Measurements from ENCODE around the gene MMP15. TPM values are rescaled to one million over a fixed set of nuclear protein-coding genes. Genes with fewer than 3 reads are reported as not detected.
A peak's percentile ranks its signal among the peaks of the same experiment; 100 is the strongest.

Gene MMP15
- total and polyA plus RNA-seq, 8 donors, result 25.3 to 63.5 (median 46.3) TPM

DNA sequence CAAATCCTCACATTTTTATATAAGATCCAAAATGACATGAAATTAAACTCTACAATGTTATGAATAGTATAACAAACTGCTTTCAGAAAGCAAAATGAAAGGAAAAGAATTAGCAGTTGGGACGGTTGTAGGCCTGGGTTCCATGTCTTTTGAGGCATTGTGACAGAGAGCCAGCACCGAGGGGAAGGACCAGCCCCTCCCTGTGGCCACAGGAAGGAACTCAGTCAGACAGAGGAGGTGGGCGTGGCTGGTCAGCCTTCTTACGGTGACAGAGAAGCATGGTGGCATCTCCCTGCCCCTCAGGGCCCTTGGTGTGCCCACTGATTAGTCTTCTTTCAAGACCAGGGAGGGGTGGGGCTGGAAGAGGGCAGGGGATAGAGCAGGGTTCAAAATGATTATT is 30.8 kb upstream of the MMP15 start:
- H3K4me1 ChIP-seq, result peaks cover 34 to 63% of the 10 kb centered on the region in 2 donors

DNA sequence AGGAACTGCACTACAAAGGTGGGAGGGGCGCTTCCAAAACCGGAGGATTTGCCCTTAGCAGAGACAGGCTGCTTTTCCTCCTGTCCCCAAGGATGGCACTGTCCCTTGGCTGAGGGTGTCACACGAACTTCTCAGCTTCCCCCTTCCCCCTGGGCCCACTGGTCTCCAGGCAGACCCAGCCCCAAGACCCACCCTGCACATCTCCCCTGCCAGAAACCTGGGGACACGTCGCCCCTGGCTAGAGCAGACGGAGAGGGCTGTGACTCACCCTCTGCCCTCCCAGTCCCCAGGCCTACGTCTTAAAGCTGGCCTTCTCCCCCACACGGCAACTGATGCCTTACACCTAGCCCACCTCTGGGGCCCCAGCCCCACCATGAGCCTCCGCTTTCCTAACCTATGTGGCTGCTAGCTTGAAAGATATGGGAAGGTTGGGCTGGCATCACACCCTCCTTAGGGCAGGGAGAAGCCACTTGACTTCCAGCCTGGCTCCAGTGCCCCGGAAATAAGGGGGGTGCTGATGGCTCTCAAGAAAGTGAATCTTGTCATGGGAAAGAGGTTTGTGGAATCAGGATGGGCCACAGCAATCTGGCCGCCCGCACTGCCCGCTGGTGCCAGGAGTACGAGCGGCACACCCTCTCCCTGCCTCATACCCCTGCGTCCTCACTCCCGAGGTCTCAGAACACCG is 29.7 kb upstream of the MMP15 start:
- peaks cover 35 to 65% of the 10 kb centered on the region in 2 donors for H3K4me1 ChIP-seq
- H3K36me3 ChIP-seq, result peaks cover 0 to 36% of the 10 kb centered on the region in 2 donors
- intact Hi-C loops (cut with DNase I), result no loop called here
- peak overlapping the region in 1 of 2 donors; percentile 55 for H3K27ac ChIP-seq
- no peaks in the 10 kb centered on the region for H3K9me3 ChIP-seq
- no peak overlapping the region for H3K4me3 ChIP-seq
- ATAC-seq, result no peak
- peak in 1 of 4 donors; percentile 47 for DNase-seq
- TF ChIP-seq, protein P1, sequence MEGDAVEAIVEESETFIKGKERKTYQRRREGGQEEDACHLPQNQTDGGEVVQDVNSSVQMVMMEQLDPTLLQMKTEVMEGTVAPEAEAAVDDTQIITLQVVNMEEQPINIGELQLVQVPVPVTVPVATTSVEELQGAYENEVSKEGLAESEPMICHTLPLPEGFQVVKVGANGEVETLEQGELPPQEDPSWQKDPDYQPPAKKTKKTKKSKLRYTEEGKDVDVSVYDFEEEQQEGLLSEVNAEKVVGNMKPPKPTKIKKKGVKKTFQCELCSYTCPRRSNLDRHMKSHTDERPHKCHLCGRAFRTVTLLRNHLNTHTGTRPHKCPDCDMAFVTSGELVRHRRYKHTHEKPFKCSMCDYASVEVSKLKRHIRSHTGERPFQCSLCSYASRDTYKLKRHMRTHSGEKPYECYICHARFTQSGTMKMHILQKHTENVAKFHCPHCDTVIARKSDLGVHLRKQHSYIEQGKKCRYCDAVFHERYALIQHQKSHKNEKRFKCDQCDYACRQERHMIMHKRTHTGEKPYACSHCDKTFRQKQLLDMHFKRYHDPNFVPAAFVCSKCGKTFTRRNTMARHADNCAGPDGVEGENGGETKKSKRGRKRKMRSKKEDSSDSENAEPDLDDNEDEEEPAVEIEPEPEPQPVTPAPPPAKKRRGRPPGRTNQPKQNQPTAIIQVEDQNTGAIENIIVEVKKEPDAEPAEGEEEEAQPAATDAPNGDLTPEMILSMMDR (IDR thresholded peaks at IDR 0.05), result no peak
- no peaks in the 10 kb centered on the region for H3K27me3 ChIP-seq

More for the DNA sequence above, 30.8 kb upstream of the MMP15 start:
- DNase-seq, result peak in 2 of 4 donors; percentile 80 to 90
- Histone ChIP-seq H3K27me3 (no peaks in the 10 kb centered on the region), H3K9me3 (no peaks in the 10 kb centered on the region), H3K36me3 (peaks cover 0 to 36% of the 10 kb centered on the region in 2 donors), H3K4me3 (no peak overlapping the region), H3K27ac (peak overlapping the region in 1 of 2 donors; percentile 55)
- TF ChIP-seq, protein P1 (IDR thresholded peaks at IDR 0.05), result peak in 1 of 2 donors; percentile 59
- peak; percentile 38 for ATAC-seq
- intact Hi-C loops (cut with DNase I), result no loop called here

DNA sequence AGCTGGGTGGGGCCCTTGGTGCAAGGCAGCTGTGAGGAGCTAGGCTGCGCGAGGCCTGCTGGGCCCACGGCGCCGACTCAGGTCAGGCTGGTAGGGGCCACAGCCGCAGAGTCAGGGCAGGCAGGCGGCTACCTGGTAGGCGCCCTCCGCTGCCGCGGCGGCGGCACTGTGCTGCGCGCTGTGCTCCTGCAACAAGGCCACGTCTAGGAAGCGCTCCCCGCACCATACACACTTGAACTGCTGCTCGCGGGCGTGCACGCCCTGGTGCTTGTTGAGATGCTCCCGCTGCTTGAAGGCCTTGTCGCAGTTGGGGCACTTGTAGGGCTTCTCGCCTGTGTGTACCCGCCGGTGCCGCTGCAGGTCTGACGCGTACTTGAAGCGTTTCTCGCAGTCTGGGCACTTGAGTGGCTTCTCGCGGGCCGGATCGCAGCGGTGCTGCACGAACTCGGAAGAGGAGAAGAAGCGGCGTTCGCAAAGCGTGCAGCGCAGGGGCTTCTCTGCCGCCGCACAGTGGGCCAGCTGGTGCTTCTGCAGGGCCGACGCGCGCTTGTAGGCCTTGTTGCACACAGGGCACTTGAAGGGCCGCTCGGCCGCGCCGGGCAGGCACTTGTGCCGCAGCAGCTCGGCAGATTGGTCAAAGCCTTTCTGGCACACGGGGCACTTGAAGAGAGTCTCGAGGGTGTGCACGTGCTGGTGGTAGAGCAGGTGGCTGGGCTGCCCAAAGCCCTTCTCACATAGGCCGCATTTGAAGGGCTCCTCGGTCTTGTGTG is 29.0 kb upstream of the MMP15 start:
- Histone ChIP-seq H3K9me3 (no peaks in the 10 kb centered on the region), H3K4me1 (peaks cover 35 to 65% of the 10 kb centered on the region in 2 donors)
- ATAC-seq, result no peak

DNA sequence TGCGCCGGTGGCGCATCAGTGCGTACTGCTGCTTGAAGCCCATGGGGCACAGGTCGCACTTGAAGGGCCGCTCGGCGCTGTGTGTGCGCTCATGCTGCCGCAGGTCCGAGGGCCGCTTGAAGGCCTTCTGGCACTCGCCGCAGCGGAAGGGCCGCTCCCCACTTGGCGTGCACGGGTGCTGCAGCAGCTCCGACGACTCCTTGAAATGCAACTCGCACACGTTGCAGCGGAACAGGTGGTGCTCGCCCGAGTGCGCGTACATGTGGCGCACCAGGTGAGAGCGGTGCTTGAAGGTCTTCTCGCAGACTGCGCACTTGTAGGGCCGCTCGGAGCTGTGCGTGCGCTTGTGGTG is 28.4 kb upstream of the MMP15 start:
- no peak overlapping the region for H3K27ac ChIP-seq
- intact Hi-C loops (cut with DNase I), result no loop called here
- peak in 1 of 4 donors; percentile 79 for DNase-seq
- no peak for ATAC-seq
- H3K9me3 ChIP-seq, result no peaks in the 10 kb centered on the region
- peaks cover 0 to 36% of the 10 kb centered on the region in 2 donors for H3K36me3 ChIP-seq
- no peaks in the 10 kb centered on the region for H3K27me3 ChIP-seq
- H3K4me1 ChIP-seq, result peaks cover 35 to 71% of the 10 kb centered on the region in 2 donors
- TF ChIP-seq, protein P1 (IDR thresholded peaks at IDR 0.05), result no peak
- no peak overlapping the region for H3K4me3 ChIP-seq

More for the DNA sequence above, 29.0 kb upstream of the MMP15 start:
- peaks cover 0 to 36% of the 10 kb centered on the region in 2 donors for H3K36me3 ChIP-seq
- DNase-seq, result peak in 1 of 4 donors; percentile 81
- H3K27ac ChIP-seq, result peak overlapping the region in 1 of 2 donors; percentile 55
- intact Hi-C loops (cut with DNase I), result no loop called here
- no peaks in the 10 kb centered on the region for H3K27me3 ChIP-seq
- TF ChIP-seq, protein P1 (IDR thresholded peaks at IDR 0.05), result no peak
- H3K4me3 ChIP-seq, result no peak overlapping the region
